GM19240 (cell line): ENCODE measurements around the gene RAB11FIP2.

Experiments used
- DNase-seq: peaks from one replicate; pipeline ENCODE4 v3.0.0; 2011; ENCODE audit warnings: low spot score; ENCODE audit not compliant: insufficient read length

Gene RAB11FIP2

GRCh38 chr10:118035354-118036005, 11.3 kb downstream of the RAB11FIP2 start:
- DNase-seq: no peak

GRCh38 chr10:118034791-118035261, 11.9 kb downstream of the RAB11FIP2 start:
- no peak for DNase-seq

- DNase-seq: no peak
Measured at GRCh38 chr10:118033905-118034304, 12.8 kb downstream of the RAB11FIP2 start.

GRCh38 chr10:118032564-118032963, 14.2 kb downstream of the RAB11FIP2 start:
- DNase-seq: no peak

- DNase-seq: no peak
Measured at GRCh38 chr10:118031351-118032075, 15.2 kb downstream of the RAB11FIP2 start.

GRCh38 chr10:118028619-118029018, 18.1 kb downstream of the RAB11FIP2 start:
- DNase-seq: peak; percentile 6

- no peak for DNase-seq
Measured at GRCh38 chr10:118027397-118027796, 19.3 kb downstream of the RAB11FIP2 start.

GRCh38 chr10:118026936-118027335, 19.8 kb downstream of the RAB11FIP2 start:
- no peak for DNase-seq

- DNase-seq: no peak
Measured at GRCh38 chr10:118020365-118020764, 26.4 kb downstream of the RAB11FIP2 start.

GRCh38 chr10:118017850-118018249, 28.9 kb downstream of the RAB11FIP2 start:
- DNase-seq: no peak

- DNase-seq: no peak
Measured at GRCh38 chr10:118017071-118017740, 29.5 kb downstream of the RAB11FIP2 start.

- no peak for DNase-seq
Measured at GRCh38 chr10:118012952-118013525, 33.7 kb downstream of the RAB11FIP2 start.

- DNase-seq: no peak
Measured at GRCh38 chr10:118007773-118008172, 39.0 kb downstream of the RAB11FIP2 start.

- DNase-seq: no peak
Measured at GRCh38 chr10:118003126-118003525, 43.6 kb downstream of the RAB11FIP2 start.

GRCh38 chr10:118002581-118002980, 44.2 kb downstream of the RAB11FIP2 start:
- no peak for DNase-seq

- DNase-seq: no peak
Measured at GRCh38 chr10:117997673-117998072, 49.1 kb downstream of the RAB11FIP2 start.

- no peak for DNase-seq
Measured at GRCh38 chr10:117996709-117997108, 50.0 kb downstream of the RAB11FIP2 start.

- DNase-seq: no peak
Measured at GRCh38 chr10:117994771-117995170, 52.0 kb downstream of the RAB11FIP2 start.

- DNase-seq: no peak
Measured at GRCh38 chr10:117993166-117993565, 53.6 kb downstream of the RAB11FIP2 start.

GRCh38 chr10:117991701-117992100, 55.0 kb downstream of the RAB11FIP2 start:
- DNase-seq: no peak

- DNase-seq: no peak
Measured at GRCh38 chr10:117989962-117990361, 56.8 kb downstream of the RAB11FIP2 start.

- no peak for DNase-seq
Measured at GRCh38 chr10:117988814-117989213, 57.9 kb downstream of the RAB11FIP2 start.
